Left ventricle myocardium inferior (tissue), 1 donor: ENCODE results near the gene TANC2. TPM values are rescaled to one million over a fixed set of nuclear protein-coding genes. Genes with fewer than 3 reads are reported as not detected.
"Not testable (repeated sequence)": the region's sequence is repeated elsewhere in the genome, so short reads cannot be mapped to it uniquely, and the experiment has no call there.

Experiments used
- DNase-seq: peaks from one replicate; pipeline ENCODE4 v3.0.0-alpha.2; 2020
- H3K27ac ChIP-seq: fragments of 200-600 bp; replicated peaks from 2 replicates; pipeline ENCODE4 v1.8.0; 2021
- H3K27me3 ChIP-seq: fragments of 200-600 bp; 2 replicates; pipeline ENCODE4 v1.8.0; 2021; ENCODE audit warnings: low read depth
- H3K36me3 ChIP-seq: fragments of 200-600 bp; 2 replicates; pipeline ENCODE4 v1.8.0; 2021
- H3K4me1 ChIP-seq: fragments of 200-600 bp; 2 replicates; pipeline ENCODE4 v1.8.0; 2021
- H3K4me3 ChIP-seq: fragments of 200-600 bp; 2 replicates; pipeline ENCODE4 v1.8.0; 2021; ENCODE audit warnings: mild to moderate bottlenecking, moderate library complexity
- H3K9me3 ChIP-seq: fragments of 200-600 bp; replicated peaks from 2 replicates; pipeline ENCODE4 v1.8.0; 2021
- intact Hi-C: fragments of 100-400 bp; cut with micrococcal nuclease; formaldehyde crosslinking; loops from one replicate; pipeline ENCODE4 v1.11.0; 2022
- total RNA-seq: library from RNA; stranded (reverse); fragmentation: NEBNext Ultra II Directional; extraction: Animal tissue kit (Norgen Biotek cat#: 25700); gene quantifications from one replicate; pipeline ENCODE4 v1.2.1, GENCODE V29; 2021
- TF ChIP-seq, protein P1 (sequence below): fragments of 200-600 bp; IDR thresholded peaks from 2 replicates; pipeline ENCODE4 v1.8.0; 2021; ENCODE audit warnings: antibody characterized with exemption, mild to moderate bottlenecking, borderline replicate concordance
- donor health status: DM: no; HTN: yes; CAD: no; lungs with severe emphysema.

Gene TANC2
- total RNA-seq, 1 donor from 2014 or later = 9.0 TPM

DNA sequence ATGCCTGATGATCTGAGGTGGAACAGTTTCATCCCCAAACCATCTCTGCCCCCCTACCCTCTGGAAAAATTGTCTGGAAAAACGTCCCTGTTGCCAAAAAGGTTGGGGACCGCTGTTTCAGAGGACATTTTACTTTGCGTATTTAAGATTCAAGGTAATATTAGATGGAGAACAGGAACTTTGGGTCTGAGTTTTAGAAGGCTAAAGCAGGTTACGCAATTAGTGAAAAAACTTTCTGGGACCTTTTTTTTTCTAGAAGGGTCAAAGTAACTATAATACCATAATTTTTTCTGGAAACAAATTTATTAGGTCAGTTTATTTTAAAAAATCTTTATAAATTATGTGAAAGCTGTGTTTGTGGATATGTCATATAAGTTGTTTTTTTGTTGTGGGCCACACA, 5.8 kb downstream of the TANC2 start:
- Histone ChIP-seq H3K4me1 (peaks cover 17% of the 10 kb centered on the region), H3K4me3 (no peak overlapping the region), H3K9me3 (peaks cover 4% of the 10 kb centered on the region), H3K27me3 (no peaks in the 10 kb centered on the region), H3K27ac (no peak overlapping the region), H3K36me3 (no peaks in the 10 kb centered on the region)
- DNase-seq = no peak
- TF ChIP-seq, protein P1, sequence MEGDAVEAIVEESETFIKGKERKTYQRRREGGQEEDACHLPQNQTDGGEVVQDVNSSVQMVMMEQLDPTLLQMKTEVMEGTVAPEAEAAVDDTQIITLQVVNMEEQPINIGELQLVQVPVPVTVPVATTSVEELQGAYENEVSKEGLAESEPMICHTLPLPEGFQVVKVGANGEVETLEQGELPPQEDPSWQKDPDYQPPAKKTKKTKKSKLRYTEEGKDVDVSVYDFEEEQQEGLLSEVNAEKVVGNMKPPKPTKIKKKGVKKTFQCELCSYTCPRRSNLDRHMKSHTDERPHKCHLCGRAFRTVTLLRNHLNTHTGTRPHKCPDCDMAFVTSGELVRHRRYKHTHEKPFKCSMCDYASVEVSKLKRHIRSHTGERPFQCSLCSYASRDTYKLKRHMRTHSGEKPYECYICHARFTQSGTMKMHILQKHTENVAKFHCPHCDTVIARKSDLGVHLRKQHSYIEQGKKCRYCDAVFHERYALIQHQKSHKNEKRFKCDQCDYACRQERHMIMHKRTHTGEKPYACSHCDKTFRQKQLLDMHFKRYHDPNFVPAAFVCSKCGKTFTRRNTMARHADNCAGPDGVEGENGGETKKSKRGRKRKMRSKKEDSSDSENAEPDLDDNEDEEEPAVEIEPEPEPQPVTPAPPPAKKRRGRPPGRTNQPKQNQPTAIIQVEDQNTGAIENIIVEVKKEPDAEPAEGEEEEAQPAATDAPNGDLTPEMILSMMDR = no peak
- intact Hi-C loops = no loop called here

DNA sequence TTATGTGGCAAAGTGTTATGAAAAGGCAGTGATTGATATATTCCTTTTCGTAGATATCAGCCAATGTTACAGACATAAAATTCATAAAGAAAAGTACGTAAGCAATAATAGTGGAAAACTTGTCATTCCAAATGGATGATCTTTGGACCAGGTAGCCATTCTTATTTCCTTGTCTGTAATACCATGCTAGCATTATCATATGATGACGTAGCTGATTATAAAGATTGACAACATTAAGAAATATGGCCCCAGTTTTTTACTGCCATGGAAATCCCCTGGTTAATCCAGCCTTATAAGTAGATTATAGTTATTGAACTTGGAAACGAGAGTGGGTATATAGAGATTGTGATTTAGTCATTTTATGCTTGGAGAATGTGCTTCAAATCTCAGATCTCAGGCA, 8.8 kb downstream of the TANC2 start:
- Histone ChIP-seq H3K27me3 (no peaks in the 10 kb centered on the region), H3K27ac (no peak overlapping the region), H3K36me3 (no peaks in the 10 kb centered on the region), H3K4me3 (no peak overlapping the region), H3K9me3 (peaks cover 7% of the 10 kb centered on the region), H3K4me1 (no peaks in the 10 kb centered on the region)
- intact Hi-C loops = no loop called here
- DNase-seq = no peak
- TF ChIP-seq, protein P1 = no peak

DNA sequence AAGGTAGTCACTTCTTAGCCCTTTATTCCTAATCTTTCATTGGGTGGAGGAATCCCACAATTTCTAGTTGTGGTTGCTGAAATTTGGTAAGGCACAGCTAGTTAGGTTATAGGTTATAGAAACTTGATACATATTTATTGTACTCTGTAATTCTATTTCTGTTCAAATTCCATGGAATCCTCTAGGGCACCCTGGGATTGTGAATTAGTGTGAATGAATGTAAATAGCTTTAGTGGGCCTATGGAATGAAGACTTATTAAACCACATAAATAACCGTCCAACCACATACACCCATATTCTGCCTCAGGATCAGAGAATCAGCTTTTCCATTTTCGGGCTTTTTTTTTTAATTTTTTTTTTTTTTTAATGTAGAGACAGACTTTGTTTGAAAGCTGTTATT, 9.2 kb downstream of the TANC2 start:
- TF ChIP-seq, protein P1 = no peak

DNA sequence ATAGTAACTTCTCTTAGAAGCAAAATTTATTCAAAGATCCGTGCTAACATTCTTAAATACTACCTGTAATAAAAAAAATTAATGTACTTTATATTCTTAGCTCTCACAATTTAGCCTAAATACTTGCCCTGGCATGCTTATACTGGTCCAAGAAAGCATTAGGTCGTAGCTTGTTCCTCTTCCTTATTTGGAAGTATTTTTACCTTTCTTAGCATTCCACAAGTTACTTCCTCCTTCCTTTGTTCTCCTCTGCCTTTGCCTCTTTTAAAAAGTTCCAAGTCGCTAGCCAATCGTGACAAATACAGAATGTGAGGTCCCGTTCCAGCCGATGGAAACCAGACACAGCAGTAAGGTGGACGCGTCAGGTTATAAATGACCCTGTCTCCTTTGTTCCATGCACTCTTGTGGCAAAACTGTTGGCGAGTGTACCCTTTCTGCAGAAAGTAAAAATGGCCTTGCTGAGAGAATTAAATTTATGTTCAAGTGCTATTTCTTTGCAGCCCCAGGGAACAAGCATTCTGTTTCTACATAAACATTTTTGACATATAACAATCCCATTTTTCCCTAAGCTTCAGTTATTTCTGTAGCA, 10.7 kb downstream of the TANC2 start:
- DNase-seq, intact Hi-C loops, H3K4me1 ChIP-seq, H3K27me3 ChIP-seq, H3K4me3 ChIP-seq, H3K9me3 ChIP-seq, H3K27ac ChIP-seq, H3K36me3 ChIP-seq: not testable (repeated sequence)

More for the DNA sequence above, 9.2 kb downstream of the TANC2 start:
- no peak overlapping the region for H3K4me3 ChIP-seq
- no peaks in the 10 kb centered on the region for H3K36me3 ChIP-seq
- H3K27me3 ChIP-seq = no peaks in the 10 kb centered on the region
- intact Hi-C loops = no loop called here
- no peaks in the 10 kb centered on the region for H3K4me1 ChIP-seq
- H3K27ac ChIP-seq = no peak overlapping the region
- H3K9me3 ChIP-seq = peaks cover 7% of the 10 kb centered on the region
- DNase-seq = no peak

DNA sequence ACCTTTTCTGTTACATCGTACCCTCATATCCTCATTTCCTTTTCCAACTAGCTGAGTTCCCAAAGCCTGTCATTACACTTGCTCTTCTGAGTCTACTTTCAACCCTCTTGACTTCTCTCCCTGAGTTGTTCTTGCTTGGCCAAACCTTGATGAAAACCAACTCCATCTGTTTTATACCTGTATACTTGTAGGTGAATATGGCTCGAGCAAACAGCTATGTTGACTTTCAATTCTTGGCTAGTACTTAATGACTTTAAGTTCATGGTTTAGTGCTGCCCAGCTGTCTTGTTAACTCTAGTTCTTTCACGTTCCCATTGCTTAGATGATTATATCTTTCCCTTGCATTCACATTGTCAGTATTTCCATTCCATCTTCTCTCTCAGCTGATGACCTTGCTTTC, 14.8 kb downstream of the TANC2 start:
- peaks cover 45% of the 10 kb centered on the region for H3K9me3 ChIP-seq
- H3K4me1 ChIP-seq = no peaks in the 10 kb centered on the region
- intact Hi-C loops = no loop called here
- H3K4me3 ChIP-seq = no peak overlapping the region
- H3K27ac ChIP-seq = no peak overlapping the region
- no peaks in the 10 kb centered on the region for H3K36me3 ChIP-seq
- TF ChIP-seq, protein P1 = no peak
- no peaks in the 10 kb centered on the region for H3K27me3 ChIP-seq
- DNase-seq = no peak

DNA sequence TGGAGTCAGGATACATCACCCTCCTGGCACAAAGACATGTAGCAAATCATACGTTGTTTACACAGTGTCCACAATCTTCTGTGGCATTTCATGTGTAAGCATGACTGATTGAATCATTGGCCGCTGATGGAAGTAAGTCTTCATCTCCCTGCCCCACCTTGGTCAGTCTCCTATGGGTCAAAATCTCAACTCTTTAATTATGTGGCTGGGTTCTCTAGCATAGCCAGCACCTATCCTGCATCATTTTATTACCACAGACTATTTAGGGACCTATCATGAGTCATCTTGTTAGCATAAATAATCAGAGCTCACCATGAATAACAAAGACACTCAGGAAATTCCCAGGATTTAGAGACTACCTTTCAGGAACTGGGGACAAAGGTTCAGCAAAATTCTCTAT, 15.9 kb downstream of the TANC2 start:
- intact Hi-C loops = no loop called here
- H3K4me3 ChIP-seq = no peak overlapping the region
- no peaks in the 10 kb centered on the region for H3K4me1 ChIP-seq
- DNase-seq = no peak
- no peaks in the 10 kb centered on the region for H3K27me3 ChIP-seq
- H3K27ac ChIP-seq = no peak overlapping the region
- TF ChIP-seq, protein P1 = no peak
- no peaks in the 10 kb centered on the region for H3K36me3 ChIP-seq
- peaks cover 44% of the 10 kb centered on the region for H3K9me3 ChIP-seq
